ENCODE measurements around the gene TRIP10. TPM values are rescaled to one million over a fixed set of nuclear protein-coding genes. Genes with fewer than 3 reads are reported as not detected.

Gene TRIP10
- total and polyA plus RNA-seq, 4 donors: 60.8 to 97.3 (median 79.8) TPM

GRCh38 chr19:6766357-6767080, 27.0 kb downstream of the TRIP10 start:
- Histone ChIP-seq H3K4me1 (ENCODE audit: control insufficient read depth in 5 of 5, insufficient read depth in 5 of 5, low read length in 5 of 5) (peaks cover 0 to 11% (median 0%) of the 10 kb centered on the region in 5 donors), H3K9me3 (ENCODE audit: control insufficient read depth in 4 of 4, insufficient read depth in 3 of 4, low read length in 3 of 4) (no peaks in the 10 kb centered on the region), H3K27me3 (ENCODE audit: control insufficient read depth in 3 of 3, insufficient read depth in 3 of 3, low read length in 2 of 3) (peaks cover 0 to 3% (median 0%) of the 10 kb centered on the region in 3 donors), H3K36me3 (ENCODE audit: control insufficient read depth in 4 of 4, insufficient read depth in 4 of 4, low read length in 4 of 4) (no peaks in the 10 kb centered on the region), H3K9ac (ENCODE audit: insufficient read depth in 1 of 2, low read length in 2 of 2) (peak overlapping the region in 1 of 2 donors; percentile 63), H3K27ac (ENCODE audit: low read depth in 1 of 2, low read length in 1 of 2) (peak overlapping the region in 1 of 2 donors; percentile 87), H3K4me3 (peak overlapping the region; percentile 19)
- WGBS, 2 donors: 35 to 53% methylated on average over 16 of the region's 16 CpGs
- no peak for DNase-seq
- TF ChIP-seq CTCF (IDR thresholded peaks at IDR 0.05; ENCODE audit: control extremely low read depth, extremely low read depth): no peak
- no peak for ATAC-seq (ENCODE audit: insufficient read depth, low FRiP score)

GRCh38 chr19:6767081-6767356, 27.5 kb downstream of the TRIP10 start:
- H3K27ac ChIP-seq (ENCODE audit: low read depth in 1 of 2, low read length in 1 of 2): peak overlapping the region in 1 of 2 donors; percentile 86
- ATAC-seq (ENCODE audit: insufficient read depth, low FRiP score) (peak; percentile 12), DNase-seq (peak in 2 of 3 donors; percentile 22 to 50)
- WGBS, 2 donors: 1% methylated on average over 15 of the region's 15 CpGs
- H3K4me1 ChIP-seq (ENCODE audit: control insufficient read depth in 5 of 5, insufficient read depth in 5 of 5, low read length in 5 of 5): peaks cover 0 to 11% (median 0%) of the 10 kb centered on the region in 5 donors
- no peaks in the 10 kb centered on the region for H3K36me3 ChIP-seq (ENCODE audit: control insufficient read depth in 4 of 4, insufficient read depth in 4 of 4, low read length in 4 of 4)
- no peak for TF ChIP-seq CTCF (IDR thresholded peaks at IDR 0.05; ENCODE audit: control extremely low read depth, extremely low read depth)
- peak overlapping the region; percentile 19 for H3K4me3 ChIP-seq
- H3K27me3 ChIP-seq (ENCODE audit: control insufficient read depth in 3 of 3, insufficient read depth in 3 of 3, low read length in 2 of 3): peaks cover 0 to 3% (median 0%) of the 10 kb centered on the region in 3 donors
- H3K9ac ChIP-seq (ENCODE audit: insufficient read depth in 1 of 2, low read length in 2 of 2): peak overlapping the region in 1 of 2 donors; percentile 63
- no peaks in the 10 kb centered on the region for H3K9me3 ChIP-seq (ENCODE audit: control insufficient read depth in 4 of 4, insufficient read depth in 3 of 4, low read length in 3 of 4)

GRCh38 chr19:6767357-6768235, 28.1 kb downstream of the TRIP10 start, which contains the start of gene SH2D3A:
Gene SH2D3A (minus strand): TSS chr19:6767435. CDS start chr19:6763748, 3,687 bp downstream.
- no peaks in the 10 kb centered on the region for H3K9me3 ChIP-seq (ENCODE audit: control insufficient read depth in 4 of 4, insufficient read depth in 3 of 4, low read length in 3 of 4)
- H3K9ac ChIP-seq (ENCODE audit: insufficient read depth in 1 of 2, low read length in 2 of 2): peak within 1 kb of the TSS in 1 of 2 donors; percentile 63
- H3K27me3 ChIP-seq (ENCODE audit: control insufficient read depth in 3 of 3, insufficient read depth in 3 of 3, low read length in 2 of 3): peaks cover 0 to 3% (median 0%) of the 10 kb centered on the region in 3 donors
- no peak for TF ChIP-seq CTCF (IDR thresholded peaks at IDR 0.05; ENCODE audit: control extremely low read depth, extremely low read depth)
- H3K27ac ChIP-seq (ENCODE audit: low read depth in 1 of 2, low read length in 1 of 2): peak within 1 kb of the TSS in 1 of 2 donors; percentile 87
- WGBS, 2 donors: 3% methylated on average over 45 to 47 of the region's 47 CpGs
- peak; percentile 75 to 83 (median 82) for DNase-seq
- peaks cover 0 to 11% (median 0%) of the 10 kb centered on the region in 5 donors for H3K4me1 ChIP-seq (ENCODE audit: control insufficient read depth in 5 of 5, insufficient read depth in 5 of 5, low read length in 5 of 5)
- ATAC-seq (ENCODE audit: insufficient read depth, low FRiP score): peak; percentile 87
- no peaks in the 10 kb centered on the region for H3K36me3 ChIP-seq (ENCODE audit: control insufficient read depth in 4 of 4, insufficient read depth in 4 of 4, low read length in 4 of 4)
- peak within 1 kb of the TSS; percentile 19 for H3K4me3 ChIP-seq

Data from lung (tissue), 12 donors.